ENCODE results near the gene FBXL17.
A peak's percentile ranks its signal among the peaks of the same experiment; 100 is the strongest.

The FBXL17 gene

GRCh38 chr5:107864793-107865192 is 517.1 kb downstream of the FBXL17 start:
- no peak for DNase-seq (ENCODE audit: low spot score)

DNA sequence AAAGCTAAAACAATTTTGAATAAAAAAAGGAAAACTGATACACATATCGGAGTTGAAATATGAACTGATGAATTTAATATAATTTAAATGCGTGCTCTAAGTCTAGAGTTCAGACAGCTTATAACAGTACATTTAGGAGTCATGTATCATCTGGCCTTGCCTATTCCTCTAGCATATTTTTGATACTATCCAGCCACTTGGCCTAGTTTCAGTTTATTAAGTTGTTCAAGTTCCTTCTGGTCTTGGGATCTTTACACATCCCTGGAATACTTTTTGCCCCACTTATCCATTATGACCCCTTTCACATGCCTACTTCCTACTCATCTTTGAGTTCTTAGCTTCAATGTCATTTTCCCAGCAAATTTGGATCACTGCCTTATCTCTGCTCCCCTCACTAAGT is 518.8 kb downstream of the FBXL17 start:
- DNase-seq (ENCODE audit: low spot score): no peak

DNA sequence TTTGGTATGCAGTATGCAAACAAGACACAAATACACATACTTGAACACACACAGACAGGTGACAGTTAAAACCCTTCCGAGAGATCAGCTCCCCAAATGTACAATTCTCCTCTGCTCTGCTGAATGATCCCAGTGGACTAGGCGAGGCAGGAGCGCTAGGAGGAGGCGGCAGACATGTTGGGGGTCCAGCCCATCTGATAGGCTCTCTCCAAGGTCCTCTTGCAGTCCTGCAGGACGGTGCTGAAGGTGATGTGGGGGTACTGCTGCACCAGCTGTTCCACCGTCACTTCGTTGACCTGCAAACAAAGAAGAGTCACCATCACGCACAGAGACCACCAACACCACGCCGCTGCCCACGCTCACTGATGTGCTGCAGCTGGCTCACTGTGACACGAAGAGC is 520.3 kb downstream of the FBXL17 start:
- no peak for DNase-seq (ENCODE audit: low spot score)

DNA sequence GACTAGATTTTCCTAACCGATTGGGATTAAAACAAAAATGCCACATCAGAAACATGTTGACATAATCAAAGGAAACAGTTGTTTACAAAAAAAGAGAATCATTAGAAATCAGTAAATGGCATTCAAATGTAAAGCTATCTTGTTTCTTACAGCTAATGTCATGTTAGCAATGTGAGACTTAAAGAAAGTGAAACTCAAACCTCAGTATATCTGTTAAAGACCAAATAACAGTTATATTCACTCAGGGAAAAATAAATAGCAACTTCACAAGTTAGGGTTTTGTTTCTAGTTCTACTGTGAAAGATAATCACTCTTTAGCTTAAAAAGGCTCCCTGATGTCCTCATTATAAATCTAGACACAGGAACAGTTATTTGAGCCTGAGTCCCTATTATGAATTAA is 521.9 kb downstream of the FBXL17 start:
- no peak for DNase-seq (ENCODE audit: low spot score)

GRCh38 chr5:107858788-107859187 is 523.1 kb downstream of the FBXL17 start:
- no peak for DNase-seq (ENCODE audit: low spot score)

- DNase-seq (ENCODE audit: low spot score): no peak
These were observed 523.6 kb downstream of the FBXL17 start for GRCh38 chr5:107858324-107858723.

DNA sequence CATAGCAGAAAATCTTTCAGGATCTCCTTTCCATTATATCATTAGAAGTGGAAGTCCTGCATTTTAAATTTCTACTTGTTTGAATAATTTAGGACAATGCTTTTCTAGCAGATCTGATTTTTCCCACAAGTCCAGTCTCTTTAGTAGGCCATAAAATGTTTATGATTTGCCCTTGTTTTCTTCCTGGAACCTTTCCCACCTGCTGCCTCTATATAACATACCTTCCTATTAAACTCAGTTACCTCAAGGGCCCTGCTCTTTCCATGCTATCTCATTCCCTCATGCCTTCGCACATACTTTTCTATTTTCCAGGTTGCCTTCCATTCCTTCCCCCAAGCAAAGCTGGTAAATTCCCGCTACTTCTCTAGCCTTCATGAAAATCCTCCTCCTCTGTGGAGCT is 524.1 kb downstream of the FBXL17 start:
- no peak for DNase-seq (ENCODE audit: low spot score)

GRCh38 chr5:107855171-107855570 is 526.7 kb downstream of the FBXL17 start:
- no peak for DNase-seq (ENCODE audit: low spot score)

- no peak for DNase-seq (ENCODE audit: low spot score)
These were observed 528.2 kb downstream of the FBXL17 start for GRCh38 chr5:107853696-107854095.

DNA sequence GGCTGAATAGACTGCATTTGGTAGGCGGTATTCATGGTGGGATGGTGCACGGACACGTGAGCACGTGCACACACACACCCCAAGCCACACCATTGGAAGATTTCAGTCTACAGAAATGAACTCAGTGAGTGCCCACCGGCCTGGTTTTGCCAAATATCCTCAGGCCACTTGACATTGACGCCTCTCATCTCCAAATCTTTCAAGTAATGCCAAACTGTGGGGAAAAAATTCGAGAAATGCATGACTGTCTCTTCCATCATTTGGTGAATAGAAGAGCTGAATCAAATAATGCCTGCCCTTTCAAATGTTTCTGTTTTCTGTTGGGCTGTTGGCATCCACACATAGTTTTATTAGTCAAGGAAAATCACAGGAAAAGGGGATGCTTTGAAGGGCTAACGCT is 528.9 kb downstream of the FBXL17 start:
- no peak for DNase-seq (ENCODE audit: low spot score)

- no peak for DNase-seq (ENCODE audit: low spot score)
These were observed 532.8 kb downstream of the FBXL17 start for GRCh38 chr5:107849118-107849517.

DNA sequence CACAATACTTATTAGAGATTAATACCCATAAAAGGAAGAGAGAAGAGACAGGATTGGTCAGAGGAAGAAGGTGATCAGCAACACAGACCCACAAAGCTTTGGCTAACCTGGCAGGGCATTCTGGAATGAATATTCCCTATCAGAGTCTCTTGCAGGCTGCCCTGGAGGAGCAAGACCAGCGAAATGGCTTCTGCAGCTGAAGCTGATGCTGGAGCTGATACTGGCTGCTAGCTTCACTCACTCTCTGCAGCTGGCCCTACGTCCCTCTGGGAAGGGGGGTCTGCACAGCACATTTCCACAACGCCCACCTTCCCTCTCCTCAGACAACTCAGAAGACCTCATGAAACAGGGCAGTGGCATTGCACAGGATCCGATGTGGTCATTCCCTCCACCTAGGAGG is 541.3 kb downstream of the FBXL17 start:
- peak; percentile 86 for DNase-seq (ENCODE audit: low spot score)

GRCh38 chr5:107840161-107840560 is 541.7 kb downstream of the FBXL17 start:
- DNase-seq (ENCODE audit: low spot score): peak; percentile 72

DNA sequence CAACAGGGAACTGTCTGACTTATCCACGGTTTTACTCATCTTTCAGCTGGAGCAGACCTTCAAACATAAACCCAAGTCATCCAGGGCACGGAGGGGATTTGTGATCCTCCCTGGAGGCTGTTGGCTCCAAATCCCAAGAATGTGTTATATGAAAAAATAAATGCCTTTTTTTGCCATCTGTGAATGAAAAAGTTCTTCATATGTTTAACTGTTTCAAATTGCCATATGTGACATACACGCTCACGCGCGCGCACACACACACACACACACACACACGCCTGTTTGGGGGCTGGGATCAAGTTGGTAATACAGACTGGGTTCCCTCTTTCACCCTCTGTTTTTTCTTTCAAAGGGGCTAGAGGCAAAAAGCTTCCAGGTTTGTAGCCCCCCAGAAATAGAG is 546.8 kb downstream of the FBXL17 start:
- no peak for DNase-seq (ENCODE audit: low spot score)

GRCh38 chr5:107832746-107833145 is 549.2 kb downstream of the FBXL17 start:
- no peak for DNase-seq (ENCODE audit: low spot score)

DNA sequence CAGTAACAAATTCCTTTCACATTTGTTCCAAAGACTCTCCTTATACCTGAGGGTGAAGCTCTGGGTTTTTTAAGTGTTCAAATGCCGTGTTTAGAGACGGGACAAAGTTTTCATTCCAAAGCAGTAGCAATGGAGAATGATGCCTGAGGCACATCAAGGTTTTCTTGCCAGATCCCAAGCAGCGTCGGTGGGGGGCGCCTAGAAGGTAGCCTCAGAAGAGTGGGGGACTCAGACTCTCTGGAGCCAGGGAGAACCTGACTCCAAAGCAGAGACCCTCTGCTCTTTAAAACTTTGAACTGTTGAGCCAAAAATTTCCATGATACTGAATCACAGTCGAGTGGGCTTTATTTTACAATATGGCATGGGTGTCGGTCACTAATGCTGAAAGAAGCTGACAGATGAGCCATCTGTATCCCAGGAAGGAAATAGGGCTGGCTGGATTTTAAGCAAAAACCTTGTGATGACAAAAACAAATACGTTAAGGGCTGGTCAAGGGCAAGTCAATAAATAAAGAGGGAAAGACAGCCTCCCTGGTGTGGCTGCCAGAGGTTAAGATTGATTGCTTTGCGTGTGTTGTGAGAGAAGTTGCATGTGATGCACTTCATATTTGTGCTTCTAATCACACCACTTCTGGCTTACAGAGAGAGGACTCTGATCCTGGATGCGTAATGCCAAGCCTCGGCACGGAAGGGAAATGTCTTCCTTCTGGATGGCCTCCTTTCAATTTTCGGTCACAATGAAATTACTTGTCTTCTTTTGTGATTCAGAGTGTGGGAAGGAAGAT is 550.1 kb downstream of the FBXL17 start:
- no peak for DNase-seq (ENCODE audit: low spot score)

DNA sequence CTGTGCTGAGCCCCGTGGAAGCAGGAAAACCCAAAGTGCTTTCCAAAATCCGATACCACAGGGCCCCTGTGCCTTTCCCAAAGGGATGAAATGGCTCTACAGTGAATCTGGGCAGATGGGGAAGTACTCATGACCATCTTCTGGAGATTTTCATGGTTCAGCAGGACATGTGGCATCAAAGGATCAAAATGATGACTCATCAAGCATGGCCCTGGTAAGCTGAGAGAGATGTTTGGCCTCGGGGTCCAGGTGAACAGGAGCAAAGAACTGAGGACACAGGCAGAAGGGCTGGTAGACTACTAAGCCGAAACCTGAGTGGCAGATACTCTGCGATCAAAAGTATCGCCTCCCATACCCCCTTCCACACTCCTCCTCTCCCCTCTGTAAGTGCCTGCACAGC is 551.1 kb downstream of the FBXL17 start:
- no peak for DNase-seq (ENCODE audit: low spot score)

DNA sequence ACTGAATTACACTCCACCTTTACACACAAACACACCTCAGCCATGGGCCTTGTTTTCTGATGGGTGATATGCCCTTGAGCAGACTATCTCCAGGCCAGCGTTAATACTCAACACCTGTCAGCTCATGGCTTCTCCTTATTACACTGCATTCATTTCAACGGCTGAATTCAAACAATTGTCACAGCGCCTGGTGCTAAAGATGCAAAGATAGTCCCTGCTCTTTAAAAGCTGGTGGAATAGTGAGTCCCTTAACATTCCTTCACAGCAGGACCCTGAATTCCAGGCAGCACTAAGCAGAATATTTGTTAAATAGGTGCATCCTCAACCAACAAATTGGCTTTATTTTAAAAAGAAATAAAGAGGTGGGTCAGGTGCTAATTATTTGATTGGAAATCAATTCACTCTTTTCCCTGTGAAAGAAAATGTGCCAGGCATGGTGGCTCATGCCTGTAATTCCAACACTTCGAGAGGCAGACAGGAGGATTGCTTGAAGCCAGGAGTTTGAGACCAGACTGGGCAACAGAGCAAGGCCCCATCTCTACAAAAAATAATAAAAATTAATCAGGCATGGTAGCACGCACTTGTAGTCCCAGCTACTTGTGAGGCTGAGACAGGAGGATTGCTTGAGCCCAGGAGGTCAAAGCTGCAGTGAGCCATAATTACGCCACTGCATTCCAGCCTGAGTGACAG is 555.4 kb downstream of the FBXL17 start:
- DNase-seq (ENCODE audit: low spot score): no peak

GRCh38 chr5:107824821-107825220 is 557.1 kb downstream of the FBXL17 start:
- no peak for DNase-seq (ENCODE audit: low spot score)

- DNase-seq (ENCODE audit: low spot score): no peak
These were observed 560.6 kb downstream of the FBXL17 start for GRCh38 chr5:107821288-107821687.

GRCh38 chr5:107820429-107820828 is 561.5 kb downstream of the FBXL17 start:
- no peak for DNase-seq (ENCODE audit: low spot score)

DNA sequence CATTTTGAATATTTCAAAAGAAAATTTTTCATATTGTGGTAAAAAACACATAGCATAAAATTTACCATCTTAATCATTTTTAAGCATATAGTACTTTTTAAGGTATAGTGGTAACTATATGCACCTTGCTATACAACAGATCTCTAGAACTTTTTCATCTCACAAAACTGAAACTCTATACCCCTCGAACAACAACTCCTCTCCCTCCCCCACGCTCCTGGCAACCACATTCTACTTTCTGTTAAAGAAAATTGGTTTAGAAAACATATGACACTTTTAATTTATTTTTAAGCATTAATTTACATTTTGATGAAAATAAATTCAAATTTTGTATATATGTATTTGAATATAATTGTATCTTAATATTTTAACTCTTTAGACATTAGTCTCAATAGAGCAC is 563.9 kb downstream of the FBXL17 start:
- DNase-seq (ENCODE audit: low spot score): no peak

- DNase-seq (ENCODE audit: low spot score): no peak
These were observed 564.5 kb downstream of the FBXL17 start for GRCh38 chr5:107817436-107817835.

All from SK-N-DZ (cell line).